Activated CD8-positive, alpha-beta memory T cell treated with anti-CD3 and anti-CD28 coated beads, Interleukin-2, amount 10 ng/mL, durations not matched to agents 7 days and 5 days (primary cell): Measurements from ENCODE around the gene ZNF484. TPM values are rescaled to one million over a fixed set of nuclear protein-coding genes. Genes with fewer than 3 reads are reported as not detected.
"Not testable (repeated sequence)": the region's sequence is repeated elsewhere in the genome, so short reads cannot be mapped to it uniquely, and the experiment has no call there.

Experiments used
- ATAC-seq: fragments of 150-1000 bp; cut with Tn5 transposase; one replicate; pipeline ENCODE4 v1.10.0; 2021; ENCODE audit warnings: moderate library complexity
- CTCF ChIA-PET: fragments of 350-600 bp; sonication (Branson Sonifier 250); formaldehyde crosslinking; loops from one replicate; lab custom pipeline; 2021; ENCODE audit warnings: antibody characterized with exemption; lab: Charles Lee
- DNase-seq: peaks from one replicate; pipeline ENCODE4 v3.0.0-alpha.2; 2020
- H3K27ac Mint-ChIP-seq: one replicate; pipeline ENCODE4 v1.8.0; 2021; ENCODE audit warnings: mild to moderate bottlenecking, mixed read lengths
- H3K27me3 Mint-ChIP-seq: one replicate; pipeline ENCODE4 v1.8.0; 2021; ENCODE audit warnings: mixed read lengths
- H3K36me3 Mint-ChIP-seq: one replicate; pipeline ENCODE4 v1.8.0; 2021; ENCODE audit warnings: mild to moderate bottlenecking, mixed read lengths
- H3K4me1 Mint-ChIP-seq: one replicate; pipeline ENCODE4 v1.8.0; 2021; ENCODE audit warnings: mixed read lengths
- H3K4me3 Mint-ChIP-seq: one replicate; pipeline ENCODE4 v1.8.0; 2021; ENCODE audit warnings: mild to moderate bottlenecking, moderate library complexity, mixed read lengths
- H3K9me3 Mint-ChIP-seq: one replicate; pipeline ENCODE4 v1.8.0; 2022; ENCODE audit warnings: low read depth, mixed read lengths
- total RNA-seq, 2 experiments: library from RNA; stranded (reverse); gene quantifications; one replicate each; pipeline ENCODE4 v1.2.3, GENCODE V29; 2021

The ZNF484 gene
- total RNA-seq, 2 experiments from 2014 or later: 10.2 to 11.9 TPM

GRCh38 chr9:92838411-92838810 lies 39.4 kb downstream of the ZNF484 start:
- Mint-ChIP-seq H3K36me3 (peaks cover 30% of the 10 kb centered on the region), H3K9me3 (peaks cover 42% of the 10 kb centered on the region)
- H3K27ac Mint-ChIP-seq, ATAC-seq, DNase-seq, H3K27me3 Mint-ChIP-seq, H3K4me1 Mint-ChIP-seq, H3K4me3 Mint-ChIP-seq: not testable (repeated sequence)
- CTCF ChIA-PET: interaction anchor here (1.4 kb wide), 1 partner anchor 29 kb away, joined by 3 read pairs; no protein-coding TSS in a partner anchor

DNA sequence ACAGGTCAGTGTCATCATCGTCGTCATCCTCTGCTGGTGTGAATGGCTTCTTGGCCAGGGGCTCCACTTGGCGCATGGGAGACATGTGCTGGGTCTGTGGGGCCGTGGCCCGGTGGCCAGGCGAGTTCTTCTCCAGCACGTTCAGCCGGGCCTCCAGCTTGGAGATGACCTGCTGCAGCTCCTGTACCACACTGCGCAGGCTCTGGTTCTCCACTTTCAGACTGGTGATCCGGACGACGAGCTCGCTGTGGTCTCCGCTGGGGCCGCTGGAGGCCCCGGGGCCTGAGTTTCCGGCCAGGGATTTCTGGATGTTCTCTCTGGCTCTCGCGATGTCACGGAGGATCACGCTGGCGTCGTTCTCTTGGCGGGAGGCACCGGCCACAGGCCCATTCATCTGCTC lies 40.6 kb downstream of the ZNF484 start:
- Mint-ChIP-seq H3K4me3 (no peak overlapping the region), H3K27me3 (no peaks in the 10 kb centered on the region), H3K4me1 (no peaks in the 10 kb centered on the region), H3K36me3 (peaks cover 26% of the 10 kb centered on the region), H3K27ac (no peak overlapping the region), H3K9me3 (peaks cover 42% of the 10 kb centered on the region)
- CTCF ChIA-PET: no interaction called here
- no peak for DNase-seq
- ATAC-seq: no peak

- Mint-ChIP-seq H3K27ac (no peak overlapping the region), H3K9me3 (peaks cover 11% of the 10 kb centered on the region), H3K27me3 (peaks cover 15% of the 10 kb centered on the region), H3K36me3 (peaks cover 5% of the 10 kb centered on the region), H3K4me1 (no peaks in the 10 kb centered on the region), H3K4me3 (no peak overlapping the region)
- DNase-seq (no peak), ATAC-seq (no peak)
- CTCF ChIA-PET: no interaction called here
Observed at GRCh38 chr9:92829420-92829819, 48.4 kb downstream of the ZNF484 start.

DNA sequence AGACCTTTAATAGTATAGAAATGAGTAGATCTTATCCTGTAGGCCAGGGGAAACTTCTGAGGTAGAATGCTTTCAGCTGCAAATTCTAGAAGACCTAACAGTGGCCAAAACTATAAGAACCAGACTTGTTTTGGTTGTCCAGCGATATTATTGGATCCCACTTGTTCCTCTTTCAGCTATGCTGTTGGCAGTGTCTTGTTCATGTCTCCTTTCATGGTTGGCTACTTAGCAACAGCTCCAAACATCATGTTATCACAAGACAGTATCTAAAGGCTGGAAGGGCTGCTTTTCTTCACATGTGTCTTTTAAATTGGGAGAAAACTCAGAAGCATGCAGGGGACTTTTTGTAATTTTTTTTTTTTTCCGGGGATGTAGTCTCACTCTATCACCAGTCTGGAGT lies 52.8 kb downstream of the ZNF484 start:
- not testable (repeated sequence) for H3K27ac Mint-ChIP-seq, H3K36me3 Mint-ChIP-seq, H3K4me1 Mint-ChIP-seq, H3K4me3 Mint-ChIP-seq, ATAC-seq, DNase-seq, H3K9me3 Mint-ChIP-seq
- CTCF ChIA-PET: interaction anchor here (1.9 kb wide), 1 partner anchor 34 kb away, joined by 5 read pairs; no protein-coding TSS in a partner anchor
- H3K27me3 Mint-ChIP-seq: peaks cover 20% of the 10 kb centered on the region

DNA sequence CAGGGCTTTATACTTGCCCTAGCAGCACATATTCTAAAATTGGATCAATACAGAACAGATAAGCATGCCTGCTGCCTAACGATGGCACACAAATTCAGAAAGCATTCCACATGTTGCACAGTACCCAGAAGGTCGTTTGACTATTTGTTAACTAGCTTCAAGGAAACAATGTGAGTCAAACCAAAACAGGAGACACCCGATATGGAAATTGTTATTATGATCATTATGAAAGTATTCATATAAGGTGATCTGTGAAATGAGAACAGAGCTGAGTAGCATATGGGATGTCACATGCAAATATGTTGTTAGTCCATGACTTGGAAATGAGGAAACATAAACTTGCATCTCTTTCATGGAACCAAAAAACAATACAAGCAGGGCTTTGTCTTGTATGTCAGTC lies 56.9 kb downstream of the ZNF484 start:
- Mint-ChIP-seq H3K27me3 (peaks cover 34% of the 10 kb centered on the region), H3K4me1 (peaks cover 7% of the 10 kb centered on the region), H3K36me3 (no peaks in the 10 kb centered on the region), H3K9me3 (no peaks in the 10 kb centered on the region), H3K27ac (no peak overlapping the region), H3K4me3 (no peak overlapping the region)
- DNase-seq (no peak), ATAC-seq (peak; percentile 63)
- CTCF ChIA-PET: interaction anchor here (0.6 kb wide), 1 partner anchor 1107 kb away, joined by 3 read pairs; no protein-coding TSS in a partner anchor

GRCh38 chr9:92819898-92820297 lies 57.9 kb downstream of the ZNF484 start:
- DNase-seq, ATAC-seq, H3K27ac Mint-ChIP-seq, H3K9me3 Mint-ChIP-seq, CTCF ChIA-PET, H3K4me1 Mint-ChIP-seq, H3K4me3 Mint-ChIP-seq, H3K36me3 Mint-ChIP-seq: not testable (repeated sequence)
- peaks cover 36% of the 10 kb centered on the region for H3K27me3 Mint-ChIP-seq

DNA sequence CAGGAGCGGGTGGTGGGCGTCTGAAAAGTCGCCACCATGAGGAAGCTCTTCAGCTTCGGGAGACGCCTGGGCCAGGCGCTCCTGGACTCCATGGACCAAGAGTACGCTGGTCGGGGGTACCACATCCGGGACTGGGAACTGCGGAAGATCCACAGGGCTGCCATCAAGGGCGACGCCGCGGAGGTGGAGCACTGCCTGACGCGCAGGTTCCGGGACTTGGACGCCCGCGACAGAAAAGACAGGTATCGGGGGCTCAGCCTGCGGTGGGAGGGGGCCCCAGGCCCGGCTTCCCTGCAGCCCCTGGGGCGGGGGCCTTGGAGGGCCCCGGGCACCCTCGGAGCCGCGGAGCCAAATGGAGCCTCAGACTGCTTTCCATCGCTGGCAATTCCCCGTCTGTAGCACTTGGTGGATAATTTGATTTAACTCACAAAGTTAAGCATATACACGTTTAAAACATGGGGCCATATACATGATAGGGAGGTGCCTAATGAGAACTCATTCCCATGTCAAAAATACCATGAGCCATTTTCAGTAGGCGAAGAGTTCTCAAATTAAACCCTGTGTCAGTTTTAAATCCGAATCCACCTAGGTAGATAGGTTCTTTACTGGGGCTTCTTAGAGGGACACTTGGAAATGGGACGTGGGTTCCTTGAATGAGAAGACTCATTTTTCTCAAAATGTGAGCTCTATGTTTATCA lies 68.1 kb downstream of the ZNF484 start:
- H3K36me3 Mint-ChIP-seq, DNase-seq, H3K27ac Mint-ChIP-seq, H3K9me3 Mint-ChIP-seq, ATAC-seq: not testable (repeated sequence)
- Mint-ChIP-seq H3K4me3 (peak overlapping the region; percentile 57), H3K4me1 (peaks cover 13% of the 10 kb centered on the region), H3K27me3 (peaks cover 67% of the 10 kb centered on the region)
- CTCF ChIA-PET: interaction anchor here (1.2 to 2.4 kb wide), 3 partner anchors 19 to 103 kb away, joined by 3 to 11 read pairs (median 3); no protein-coding TSS in a partner anchor

DNA sequence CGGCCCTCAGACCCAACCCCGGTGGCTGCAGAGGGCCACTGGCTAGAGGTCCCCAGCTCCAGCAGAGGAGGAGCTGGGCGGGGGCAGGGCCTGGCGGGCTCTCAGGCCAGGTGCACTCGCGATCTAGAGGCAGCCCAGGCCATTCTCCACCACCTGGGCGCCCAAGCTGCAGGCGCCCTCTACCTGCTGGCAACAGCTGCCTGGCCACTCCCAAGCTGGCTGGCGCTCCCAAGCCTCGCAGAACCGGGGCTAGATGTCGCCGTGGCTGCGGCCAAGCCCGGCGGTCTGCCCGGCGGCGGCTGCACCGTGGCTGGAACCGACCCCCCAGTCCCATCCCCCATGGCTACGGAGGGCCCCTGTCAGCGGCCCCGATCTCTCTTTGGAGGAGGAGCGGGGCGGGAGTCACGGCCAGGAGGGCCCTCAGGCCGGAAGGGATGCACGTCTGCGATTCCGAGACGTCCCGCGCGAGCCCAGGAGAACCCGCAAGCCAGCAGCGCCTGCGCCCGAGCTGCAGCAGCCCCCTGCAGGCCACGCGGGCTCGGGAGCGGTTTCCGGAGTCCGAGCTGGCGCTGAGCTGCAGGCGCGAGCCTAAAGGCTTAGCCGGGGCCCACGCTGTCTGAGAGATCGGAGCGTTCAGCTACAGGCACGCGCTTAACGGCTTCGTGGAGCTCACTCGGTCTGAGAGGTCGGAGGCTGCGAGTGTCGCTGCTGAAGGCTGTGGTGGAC lies 68.9 kb downstream of the ZNF484 start:
- H3K27ac Mint-ChIP-seq: no peak overlapping the region
- H3K27me3 Mint-ChIP-seq: peaks cover 60% of the 10 kb centered on the region
- CTCF ChIA-PET: interaction anchor here (1.1 to 2.4 kb wide), 4 partner anchors 18 to 138 kb away, joined by 3 to 11 read pairs (median 3); partner anchors contain the start of gene IPPK
- no peaks in the 10 kb centered on the region for H3K36me3 Mint-ChIP-seq
- peak; percentile 74 for ATAC-seq
- H3K9me3 Mint-ChIP-seq: no peaks in the 10 kb centered on the region
- peak; percentile 74 for DNase-seq
- H3K4me1 Mint-ChIP-seq: peaks cover 13% of the 10 kb centered on the region
- H3K4me3 Mint-ChIP-seq: peak overlapping the region; percentile 57

DNA sequence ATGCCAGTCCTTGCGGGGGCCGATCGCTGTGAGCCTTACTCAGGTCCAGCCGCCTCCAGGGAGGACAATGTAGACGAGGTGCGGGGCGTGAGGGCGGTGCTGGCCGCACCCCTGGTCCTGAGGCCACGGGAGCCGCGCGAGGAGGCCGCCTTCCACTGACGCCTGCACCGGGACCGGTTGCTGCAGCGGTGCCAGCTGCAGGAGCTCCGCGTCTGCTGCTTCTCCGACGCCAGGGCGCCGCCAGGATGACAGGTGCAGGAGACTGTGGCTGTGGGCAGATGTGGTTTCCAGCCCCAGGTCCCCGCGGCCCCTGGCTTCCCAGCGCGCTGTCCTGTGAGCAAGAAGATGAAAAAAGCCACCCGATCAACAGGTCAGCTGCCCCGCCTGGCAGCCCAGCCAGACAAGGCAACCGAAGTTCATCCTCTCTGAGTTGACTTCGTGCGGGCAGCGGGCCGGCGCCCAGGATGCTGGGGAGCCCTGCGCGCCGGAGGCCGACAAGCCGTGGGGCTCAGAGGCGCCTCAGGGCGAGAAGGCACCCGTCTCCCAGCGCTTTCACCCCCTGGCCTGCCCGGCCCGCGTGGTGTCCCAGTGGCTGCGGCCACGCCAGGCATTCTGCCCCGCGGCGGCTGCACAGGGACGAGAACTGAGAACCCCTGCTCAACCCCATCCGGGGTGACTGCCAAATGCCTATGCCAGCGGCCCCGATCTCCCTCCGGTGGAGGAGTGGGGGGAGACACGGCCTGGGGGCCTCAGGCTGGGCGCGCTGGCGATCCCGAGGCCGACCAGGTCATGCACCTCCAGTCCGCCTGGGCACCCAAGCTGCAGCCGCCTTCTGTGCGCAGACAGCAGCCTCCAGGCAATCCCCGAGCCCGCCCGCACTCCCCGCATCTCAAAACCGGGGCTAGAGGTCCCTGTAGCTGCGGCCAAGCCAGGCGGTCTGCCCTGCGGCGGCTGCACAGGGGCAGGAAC lies 69.8 kb downstream of the ZNF484 start:
- CTCF ChIA-PET: interaction anchor here (0.8 to 2.4 kb wide), 7 partner anchors 17 to 667 kb away, joined by 3 to 11 read pairs (median 3); partner anchors contain the start of genes BICD2 and IPPK
- no peaks in the 10 kb centered on the region for H3K36me3 Mint-ChIP-seq
- H3K4me1 Mint-ChIP-seq: peaks cover 13% of the 10 kb centered on the region
- no peak overlapping the region for H3K4me3 Mint-ChIP-seq
- DNase-seq (no peak), ATAC-seq (peak; percentile 34)
- no peaks in the 10 kb centered on the region for H3K9me3 Mint-ChIP-seq
- H3K27me3 Mint-ChIP-seq: peaks cover 53% of the 10 kb centered on the region
- H3K27ac Mint-ChIP-seq: no peak overlapping the region

GRCh38 chr9:92807031-92807756 lies 70.6 kb downstream of the ZNF484 start:
- Mint-ChIP-seq H3K36me3 (no peaks in the 10 kb centered on the region), H3K27me3 (peaks cover 46% of the 10 kb centered on the region), H3K4me1 (peaks cover 13% of the 10 kb centered on the region), H3K9me3 (no peaks in the 10 kb centered on the region), H3K27ac (no peak overlapping the region), H3K4me3 (no peak overlapping the region)
- CTCF ChIA-PET: interaction anchor here (0.8 to 2.4 kb wide), 4 partner anchors 16 to 666 kb away, joined by 3 to 11 read pairs (median 3); partner anchors contain the start of gene BICD2
- ATAC-seq (no peak), DNase-seq (no peak)

DNA sequence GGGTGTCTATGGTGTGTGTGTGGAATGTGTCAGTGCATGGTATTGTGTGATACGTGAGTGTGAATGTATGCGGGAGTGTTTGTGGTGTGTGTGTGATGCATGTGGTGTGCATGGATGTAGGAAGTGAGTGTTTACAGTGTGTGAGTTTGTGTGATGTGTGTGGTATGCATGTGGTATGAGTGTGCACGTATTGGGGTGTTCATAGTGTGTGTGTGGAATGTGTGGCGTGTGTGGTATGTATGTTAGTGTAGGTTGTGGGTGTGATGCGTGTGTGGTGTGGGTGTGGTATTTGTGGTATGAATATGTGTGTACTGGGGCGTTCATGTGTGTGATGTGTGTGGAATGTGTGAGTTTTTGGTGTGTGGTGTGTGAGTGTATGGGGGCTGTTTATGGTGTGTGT lies 73.1 kb downstream of the ZNF484 start:
- no peak for DNase-seq
- peaks cover 17% of the 10 kb centered on the region for H3K4me1 Mint-ChIP-seq
- no peak for ATAC-seq
- H3K9me3 Mint-ChIP-seq: no peaks in the 10 kb centered on the region
- CTCF ChIA-PET: no interaction called here
- H3K36me3 Mint-ChIP-seq: peaks cover 1% of the 10 kb centered on the region
- no peak overlapping the region for H3K4me3 Mint-ChIP-seq
- peaks cover 29% of the 10 kb centered on the region for H3K27me3 Mint-ChIP-seq
- no peak overlapping the region for H3K27ac Mint-ChIP-seq

DNA sequence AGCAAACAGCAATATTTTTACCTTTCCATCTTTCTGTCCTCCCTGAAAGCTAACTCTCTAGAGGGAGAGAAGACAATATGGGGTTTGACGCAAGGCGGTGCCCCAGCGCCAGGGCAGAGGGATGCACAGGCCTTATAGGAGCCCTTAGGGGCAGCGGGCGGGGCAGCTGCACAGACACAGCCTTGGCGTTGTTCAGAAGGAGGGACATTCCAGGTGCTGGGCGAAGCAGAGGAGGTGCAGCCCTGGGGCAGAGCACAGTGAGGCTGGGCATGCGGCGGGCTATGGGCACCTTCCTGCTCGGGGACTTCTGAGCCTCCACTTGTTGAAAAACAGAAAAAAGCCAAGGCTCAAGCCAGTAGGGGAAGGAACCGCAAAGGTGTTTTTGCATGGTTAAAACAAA lies 79.5 kb downstream of the ZNF484 start:
- ATAC-seq (no peak), DNase-seq (no peak)
- Mint-ChIP-seq H3K4me1 (peaks cover 11% of the 10 kb centered on the region), H3K4me3 (no peak overlapping the region), H3K36me3 (peaks cover 1% of the 10 kb centered on the region), H3K27ac (no peak overlapping the region), H3K27me3 (peaks cover 42% of the 10 kb centered on the region), H3K9me3 (no peaks in the 10 kb centered on the region)
- CTCF ChIA-PET: interaction anchor here (2.2 kb wide), 1 partner anchor 8 kb away, joined by 9 read pairs; no protein-coding TSS in a partner anchor
